H1 (cell line): ENCODE results near the gene HSD3B1. TPM values are rescaled to one million over a fixed set of nuclear protein-coding genes. Genes with fewer than 3 reads are reported as not detected.

Experiments
- CTCF ChIA-PET: fragments of 300-600 bp; sonication (Branson Sonifier 250); formaldehyde crosslinking; loops from one replicate; lab custom pipeline; 2021; ENCODE audit not compliant: partially characterized antibody; lab: Charles Lee
- POLR2A ChIA-PET: fragments of 300-600 bp; sonication (Branson Sonifier 250); formaldehyde crosslinking; loops from one replicate; lab custom pipeline; 2021; ENCODE audit warnings: inconsistent platforms; ENCODE audit not compliant: partially characterized antibody; lab: Charles Lee
- DNase-seq, 2 experiments: peaks; one replicate each; pipeline versions ENCODE4 v3.0.0 to v3.0.0-alpha.2; 2010 to 2022; ENCODE audit warnings: low spot score in 2 of 2, low read depth in 1 of 2, mixed read lengths in 1 of 2
- FAIRE-seq: peaks from 2 replicates; lab custom pipeline; 2011; peaks lifted over from hg19 to GRCh38; lab: Jason Lieb, UNC
- H2AFZ ChIP-seq: 2 replicates; pipeline ENCODE4 v1.8.1; 2012; ENCODE audit warnings: low read length, inconsistent platforms
- H2AK5ac ChIP-seq: 2 replicates; pipeline ENCODE4 v1.6.1; 2013; ENCODE audit warnings: low read depth, low read length
- H2BK120ac ChIP-seq: replicated peaks from 2 replicates; pipeline ENCODE3; 2013; ENCODE audit warnings: low read depth, low read length, inconsistent platforms
- H2BK12ac ChIP-seq: 2 replicates; pipeline ENCODE4 v1.6.1; 2013; ENCODE audit warnings: low read depth, low read length
- H2BK15ac ChIP-seq: 2 replicates; pipeline ENCODE4 v1.6.1; 2013; ENCODE audit warnings: low read length
- H2BK20ac ChIP-seq: 2 replicates; pipeline ENCODE4 v1.6.1; 2013; ENCODE audit warnings: low read length
- H2BK5ac ChIP-seq: 2 replicates; pipeline ENCODE4 v1.6.1; 2013; ENCODE audit warnings: low read depth, low read length
- H3K14ac ChIP-seq: 2 replicates; pipeline ENCODE4 v1.6.1; 2013; ENCODE audit warnings: inconsistent platforms; ENCODE audit not compliant: insufficient read length
- H3K18ac ChIP-seq: 2 replicates; pipeline ENCODE4 v1.6.1; 2013; ENCODE audit warnings: low read length; ENCODE audit errors: extremely low read depth
- H3K23ac ChIP-seq: 2 replicates; pipeline ENCODE4 v1.6.1; 2013; ENCODE audit warnings: inconsistent platforms; ENCODE audit not compliant: insufficient read length
- H3K23me2 ChIP-seq: 2 replicates; pipeline ENCODE4 v1.6.1; 2013; ENCODE audit warnings: low read depth, low read length
- H3K27ac ChIP-seq: 2 replicates; pipeline ENCODE4 v1.6.1; 2011; ENCODE audit warnings: low read depth, low read length, inconsistent platforms
- H3K27me3 ChIP-seq, 4 experiments: replicated peaks in 1 of 4; 1 replicate in 1 of 4; 2 replicates in 3 of 4; pipeline versions ENCODE4 v1.6.1 to v1.8.1; 2011 to 2013; ENCODE audit warnings: low read length in 3 of 4, mild to moderate bottlenecking in 3 of 4, inconsistent platforms in 2 of 4, mixed read lengths in 2 of 4, moderate library complexity in 1 of 4; ENCODE audit not compliant: control insufficient read depth in 3 of 4, insufficient read depth in 3 of 4; ENCODE audit errors: extremely low read depth in 1 of 4
- H3K36me3 ChIP-seq, 4 experiments: 2 replicates each; pipeline versions ENCODE4 v1.6.1 to v1.8.1; 2011 to 2013; ENCODE audit warnings: mild to moderate bottlenecking in 4 of 4, low read length in 3 of 4, moderate library complexity in 2 of 4, control low read depth in 1 of 4, inconsistent platforms in 1 of 4; ENCODE audit not compliant: insufficient read depth in 4 of 4, control insufficient read depth in 2 of 4
- H3K4ac ChIP-seq: replicated peaks from 2 replicates; pipeline ENCODE3; 2013; ENCODE audit warnings: low read length, low read depth, mixed read lengths, inconsistent platforms; ENCODE audit not compliant: insufficient read length
- H3K4me1 ChIP-seq, 4 experiments: replicated peaks in 1 of 4; 1 replicate in 1 of 4; 2 replicates in 3 of 4; pipeline versions ENCODE4 v1.6.1 to v1.8.1; 2011 to 2013; ENCODE audit warnings: low read length in 3 of 4, inconsistent platforms in 2 of 4, mixed read lengths in 1 of 4; ENCODE audit not compliant: insufficient read depth in 4 of 4, control insufficient read depth in 3 of 4
- H3K4me2 ChIP-seq, 2 experiments: 2 replicates each; pipeline versions ENCODE4 v1.6.1 to v1.8.1; 2011 to 2013; ENCODE audit warnings: low read depth in 2 of 2, low read length in 2 of 2, control low read depth in 1 of 2, inconsistent platforms in 1 of 2, mild to moderate bottlenecking in 1 of 2; ENCODE audit not compliant: insufficient read depth in 1 of 2
- H3K4me3 ChIP-seq, 4 experiments: fragments of 200-600, 300-600 bp in 1 of 4; sonication (generic), shearing (Covaris generic), sonication (Bioruptor Twin) in 1 of 4; 2 replicates each; pipeline versions ENCODE4 v1.5.1 to v1.8.1; 2011 to 2016; ENCODE audit warnings: low read length in 4 of 4, low read depth in 3 of 4, control low read depth in 2 of 4, inconsistent platforms in 2 of 4, mild to moderate bottlenecking in 2 of 4, mixed read lengths in 1 of 4, moderate library complexity in 1 of 4; ENCODE audit not compliant: insufficient read depth in 2 of 4; ENCODE audit errors: extremely low read depth in 1 of 4
- H3K56ac ChIP-seq: replicated peaks from 2 replicates; pipeline ENCODE3; 2013; ENCODE audit warnings: low read depth, mild to moderate bottlenecking, mixed read lengths, low read length, inconsistent platforms; ENCODE audit not compliant: insufficient read length
- H3K79me1 ChIP-seq: 2 replicates; pipeline ENCODE4 v1.6.1; 2013; ENCODE audit warnings: low read depth, low read length, control low read depth
- H3K79me2 ChIP-seq, 2 experiments: 2 replicates each; pipeline versions ENCODE4 v1.6.1 to v1.8.1; 2012 to 2013; ENCODE audit warnings: low read length in 2 of 2, mild to moderate bottlenecking in 2 of 2, inconsistent platforms in 1 of 2; ENCODE audit not compliant: insufficient read depth in 2 of 2, control insufficient read depth in 1 of 2
- H3K9ac ChIP-seq, 4 experiments: replicated peaks in 1 of 4; 1 replicate in 1 of 4; 2 replicates in 3 of 4; pipeline versions ENCODE4 v1.6.1 to v1.8.1; 2011 to 2013; ENCODE audit warnings: low read depth in 3 of 4, low read length in 3 of 4, control low read depth in 2 of 4, mild to moderate bottlenecking in 2 of 4, moderate library complexity in 2 of 4, inconsistent platforms in 1 of 4; ENCODE audit errors: extremely low read depth in 1 of 4
- H3K9me3 ChIP-seq, 2 experiments: 2 replicates each; pipeline versions ENCODE4 v1.6.1 to v1.8.1; 2012 to 2013; ENCODE audit warnings: mild to moderate bottlenecking in 2 of 2, moderate library complexity in 2 of 2, control low read depth in 1 of 2, inconsistent platforms in 1 of 2, low read depth in 1 of 2, low read length in 1 of 2, mixed read lengths in 1 of 2; ENCODE audit not compliant: insufficient read depth in 2 of 2
- H4K20me1 ChIP-seq, 2 experiments: replicated peaks in 1 of 2; 2 replicates each; pipeline versions ENCODE3 to v1.8.1; 2011 to 2013; ENCODE audit warnings: inconsistent platforms in 2 of 2, low read length in 2 of 2, mild to moderate bottlenecking in 1 of 2; ENCODE audit not compliant: insufficient read depth in 2 of 2, control insufficient read depth in 1 of 2
- H4K5ac ChIP-seq: 2 replicates; pipeline ENCODE4 v1.6.1; 2013; ENCODE audit warnings: low read length, low read depth, mixed read lengths, inconsistent platforms; ENCODE audit not compliant: insufficient read length
- H4K8ac ChIP-seq: 2 replicates; pipeline ENCODE4 v1.8.0; 2013; ENCODE audit warnings: mild to moderate bottlenecking, moderate library complexity, low read length, inconsistent platforms; ENCODE audit not compliant: insufficient read depth; ENCODE audit errors: extremely low read depth
- H4K91ac ChIP-seq: replicated peaks from 2 replicates; pipeline ENCODE3; 2013; ENCODE audit warnings: low read length, mixed read lengths, inconsistent platforms; ENCODE audit not compliant: insufficient read length
- HDAC6 ChIP-seq: IDR thresholded peaks from one replicate; pipeline ENCODE4 v1.7.1; 2012; ENCODE audit warnings: low read depth, mild to moderate bottlenecking, inconsistent platforms, low read length, moderate library complexity
- KDM4A ChIP-seq: IDR thresholded peaks from one replicate; pipeline ENCODE4 v1.7.1; 2012; ENCODE audit warnings: low read depth, mild to moderate bottlenecking, moderate library complexity, low read length, inconsistent platforms; ENCODE audit not compliant: severe bottlenecking
- MAFK ChIP-seq: IDR thresholded peaks from 2 replicates; pipeline ENCODE4 v1.6.1; 2012; ENCODE audit warnings: low read depth, mild to moderate bottlenecking, improper control_type of control experiment, low read length
- USF2 ChIP-seq: IDR thresholded peaks from 2 replicates; pipeline ENCODE4 v1.6.1; 2011; ENCODE audit warnings: low read length, improper control_type of control experiment
- WGBS, 2 experiments: shearing (Covaris generic) in 1 of 2; methylation state at CpG; one replicate each; pipeline versions ENCODE4 v1.1.6 to v1.1.7; 2013 to 2015; ENCODE audit warnings: low lambda C conversion rate in 2 of 2, mixed read lengths in 2 of 2, inconsistent platforms in 1 of 2, low coverage in 1 of 2, missing lambda C conversion rate in 1 of 2; ENCODE audit not compliant: insufficient replicate concordance in 2 of 2, insufficient coverage in 1 of 2, insufficient read length in 1 of 2; ENCODE audit errors: extremely low coverage in 1 of 2, missing lambda C conversion rate in 1 of 2; 5-methylcytosine and 5-hydroxymethylcytosine counted together
- polyA plus RNA-seq, 7 experiments: library from polyadenylated mRNA; depleted of rRNA in 3 of 7; stranded (reverse) in 5 of 7; unstranded in 2 of 7; fragments of >200 nt in 5 of 7; fragments of 200-250 nt in 2 of 7; gene quantifications; 1 replicate in 5 of 7; 2 replicates in 1 of 7; 4 replicates in 1 of 7; pipeline versions ENCODE4 v1.2.1 to v1.2.3, GENCODE V29; 2011 to 2013; ENCODE audit warnings: missing spikeins in 2 of 7, mixed read lengths in 2 of 7
- total RNA-seq: library from RNA; stranded (reverse); fragmentation: NEBNext Ultra II Directional; extraction: Animal tissue kit (Norgen Biotek cat#: 25700); gene quantifications from 2 replicates; pipeline ENCODE4 v1.2.1, GENCODE V29; 2021

The HSD3B1 gene
- total and polyA plus RNA-seq, 2 of the 8 experiments (the other 6 are each of a cell fraction or from before 2014, with no cell fraction given): not detected

- H3K9ac ChIP-seq: no peak overlapping the region
- ChIA-PET CTCF (interaction anchor here (1.1 kb wide), 1 partner anchor 17 kb away, joined by 3 read pairs; no protein-coding TSS in a partner anchor), POLR2A (no interaction called here)
- H4K20me1 ChIP-seq: no peaks in the 10 kb centered on the region
- no peak for TF ChIP-seq MAFK
- TF ChIP-seq USF2: no peak
- no peak for TF ChIP-seq HDAC6
- TF ChIP-seq KDM4A: no peak
- H3K27me3 ChIP-seq: no peaks in the 10 kb centered on the region
- no peak overlapping the region for H3K18ac ChIP-seq
- no peak overlapping the region for H3K14ac ChIP-seq
- 85% methylated on average over 2 of the region's 2 CpGs; no CpG with 5 or more reads in 1 of the 2 experiments for WGBS, 2 experiments
- H2BK12ac ChIP-seq: no peak overlapping the region
- no peaks in the 10 kb centered on the region for H3K79me2 ChIP-seq
- no peak overlapping the region for H2AK5ac ChIP-seq
- no peak overlapping the region for H2AFZ ChIP-seq
- no peak overlapping the region for H4K91ac ChIP-seq
- no peak overlapping the region for H3K4me3 ChIP-seq
- H3K36me3 ChIP-seq: no peaks in the 10 kb centered on the region
- no peak overlapping the region for H3K4me2 ChIP-seq
- no peak overlapping the region for H2BK120ac ChIP-seq
- no peaks in the 10 kb centered on the region for H3K4me1 ChIP-seq
- no peak overlapping the region for H4K8ac ChIP-seq
- DNase-seq: no peak
- H2BK5ac ChIP-seq: no peak overlapping the region
- no peaks in the 10 kb centered on the region for H3K9me3 ChIP-seq
- no peak overlapping the region for H2BK15ac ChIP-seq
- H3K23ac ChIP-seq: no peak overlapping the region
- no peaks in the 10 kb centered on the region for H3K23me2 ChIP-seq
- H4K5ac ChIP-seq: no peak overlapping the region
- no peak overlapping the region for H2BK20ac ChIP-seq
- H3K4ac ChIP-seq: no peak overlapping the region
- no peaks in the 10 kb centered on the region for H3K79me1 ChIP-seq
- no peak for FAIRE-seq
- no peak overlapping the region for H3K56ac ChIP-seq
- no peak overlapping the region for H3K27ac ChIP-seq
Observed at GRCh38 chr1:119531606-119532323, 24.8 kb downstream of the HSD3B1 start.
